Stomach (tissue), 9 donors: ENCODE data around the gene CXCL8. TPM values are rescaled to one million over a fixed set of nuclear protein-coding genes. Genes with fewer than 3 reads are reported as not detected.

Experiments used
- DNase-seq, 2 donors: peaks; one replicate each; pipeline versions ENCODE4 v3.0.0 to v3.0.0-alpha.2; 2013 to 2019
- H3K27ac ChIP-seq, 5 donors: fragments of 200-600 bp in 4 of 5; sonication (generic) in 4 of 5; one replicate each; pipeline ENCODE4 v1.5.1; 2013 to 2019; ENCODE audit warnings: mild to moderate bottlenecking in 1 of 5, moderate library complexity in 1 of 5
- H3K27me3 ChIP-seq, 3 donors: fragments of 200-600 bp; sonication (generic); one replicate each; pipeline ENCODE4 v1.5.1; 2017 to 2019; ENCODE audit warnings: mixed run types in 1 of 3
- H3K36me3 ChIP-seq, 4 donors: fragments of 200-600 bp; sonication (generic); 1 replicate in 3 of 4; 2 replicates in 1 of 4; pipeline ENCODE4 v1.5.1; 2016 to 2019
- H3K4me1 ChIP-seq, 4 donors: fragments of 200-600 bp; sonication (generic); one replicate each; pipeline ENCODE4 v1.5.1; 2016 to 2019
- H3K4me3 ChIP-seq, 4 donors: fragments of 200-600 bp; sonication (generic) in 3 of 4; one replicate each; pipeline ENCODE4 v1.5.1; 2016 to 2019; ENCODE audit warnings: mild to moderate bottlenecking in 1 of 4
- H3K9me3 ChIP-seq, 4 donors: fragments of 200-600 bp; sonication (generic); one replicate each; pipeline ENCODE4 v1.5.1; 2016 to 2019
- CTCF ChIP-seq, 7 experiments: fragments of 450-650 bp in 4 of 7; fragments of 200-600 bp in 3 of 7; sonication (generic) in 3 of 7; IDR thresholded peaks; one replicate each; pipeline ENCODE4 v1.5.1; 2016 to 2019; ENCODE audit warnings: antibody characterized with exemption in 7 of 7, control low read depth in 2 of 7, mild to moderate bottlenecking in 1 of 7
- EP300 ChIP-seq: sonication (generic); formaldehyde crosslinking; IDR thresholded peaks from one replicate; pipeline ENCODE4 v1.6.1; 2017; ENCODE audit warnings: antibody characterized with exemption
- POLR2A ChIP-seq, 4 donors: fragments of 450-650 bp; IDR thresholded peaks; one replicate each; pipeline ENCODE4 v1.6.1; 2016; ENCODE audit warnings: antibody characterized with exemption in 4 of 4, control low read depth in 2 of 4, mild to moderate bottlenecking in 1 of 4, moderate library complexity in 1 of 4
- POLR2AphosphoS5 ChIP-seq, 3 donors: sonication (generic); formaldehyde crosslinking; IDR thresholded peaks; one replicate each; pipeline ENCODE4 v1.6.1; 2016; ENCODE audit warnings: antibody characterized with exemption in 3 of 3
- WGBS, 5 donors: extraction: QIAGEN DNeasy Blood & Tissue Kit in 3 of 5; methylation state at CpG; one replicate each; pipeline versions ENCODE4 v1.1.5 to v1.1.7; 2013 to 2018; 5-methylcytosine and 5-hydroxymethylcytosine counted together
- intact Hi-C: fragments of 100-400 bp; cut with DNase I; formaldehyde crosslinking; loops from one replicate; pipeline ENCODE4 v1.15.1; 2023; ENCODE audit warnings: low total_unique reads
- polyA plus RNA-seq, 3 donors: library from polyadenylated mRNA; stranded (reverse); fragments of 200-250 nt; gene quantifications; one replicate each; pipeline ENCODE4 v1.2.3, GENCODE V29; 2013
- total RNA-seq, 5 donors: library from RNA; depleted of rRNA; stranded (reverse); fragments of >200 nt; gene quantifications; one replicate each; pipeline versions ENCODE4 v1.1.0 to v1.2.3, GENCODE V29; 2014 to 2016
- donor health status: healthy with polysubstance abuse.
- donor health status: Bipolar disorder and iron deficiency.
- donor health status: healthy.

The CXCL8 gene
- total and polyA plus RNA-seq, 8 donors, result 3.6 to 163 (median 6.6) TPM; not detected in 2

GRCh38 chr4:73707269-73707875 is 33.0 kb upstream of the CXCL8 start:
- Histone ChIP-seq H3K27ac (peak overlapping the region in 2 of 5 donors; percentile 65 to 70), H3K4me1 (peaks cover 9 to 37% (median 15%) of the 10 kb centered on the region in 4 donors), H3K9me3 (no peaks in the 10 kb centered on the region), H3K36me3 (no peaks in the 10 kb centered on the region), H3K27me3 (no peaks in the 10 kb centered on the region), H3K4me3 (no peak overlapping the region)
- TF ChIP-seq CTCF (IDR thresholded peaks at IDR 0.05), result no peak
- TF ChIP-seq POLR2AphosphoS5 (IDR thresholded peaks at IDR 0.05), result no peak
- TF ChIP-seq EP300, result no peak
- no peak for TF ChIP-seq POLR2A (IDR thresholded peaks at IDR 0.05)
- intact Hi-C loops, result no loop called here
- no peak for DNase-seq
- WGBS, 5 donors, result 55 to 76% (median 72%) methylated on average over 4 of the region's 4 CpGs

GRCh38 chr4:73707918-73708577 is 32.3 kb upstream of the CXCL8 start:
- peak overlapping the region in 4 of 5 donors; percentile 12 to 70 (median 38) for H3K27ac ChIP-seq
- peaks cover 9 to 37% (median 15%) of the 10 kb centered on the region in 4 donors for H3K4me1 ChIP-seq
- no peaks in the 10 kb centered on the region for H3K36me3 ChIP-seq
- 15 to 21% (median 18%) methylated on average over 7 of the region's 7 CpGs for WGBS, 5 donors
- no peak for TF ChIP-seq POLR2A (IDR thresholded peaks at IDR 0.05)
- TF ChIP-seq CTCF (IDR thresholded peaks at IDR 0.05), result no peak
- TF ChIP-seq POLR2AphosphoS5 (IDR thresholded peaks at IDR 0.05), result peak in 1 of 3 donors; percentile 38
- no peak for TF ChIP-seq EP300
- intact Hi-C loops, result no loop called here
- H3K27me3 ChIP-seq, result no peaks in the 10 kb centered on the region
- no peaks in the 10 kb centered on the region for H3K9me3 ChIP-seq
- peak; percentile 57 to 60 for DNase-seq
- no peak overlapping the region for H3K4me3 ChIP-seq

- TF ChIP-seq CTCF (IDR thresholded peaks at IDR 0.05), result no peak
- no peak for TF ChIP-seq EP300
- no peak for TF ChIP-seq POLR2A (IDR thresholded peaks at IDR 0.05)
- no peak for TF ChIP-seq POLR2AphosphoS5 (IDR thresholded peaks at IDR 0.05)
- peak overlapping the region in 1 of 5 donors; percentile 70 for H3K27ac ChIP-seq
- 66 to 85% (median 69%) methylated on average over 2 of the region's 2 CpGs for WGBS, 5 donors
Observed at GRCh38 chr4:73709451-73710033, 30.8 kb upstream of the CXCL8 start.

GRCh38 chr4:73710094-73710493 is 30.3 kb upstream of the CXCL8 start:
- intact Hi-C loops, result no loop called here
- Histone ChIP-seq H3K9me3 (no peaks in the 10 kb centered on the region), H3K27me3 (no peaks in the 10 kb centered on the region), H3K4me3 (no peak overlapping the region), H3K36me3 (no peaks in the 10 kb centered on the region), H3K27ac (peak overlapping the region in 1 of 5 donors; percentile 70), H3K4me1 (peaks cover 3 to 20% (median 7%) of the 10 kb centered on the region in 4 donors)
- no peak for DNase-seq
- 89 to 99% (median 97%) methylated on average over 3 of the region's 3 CpGs for WGBS, 5 donors
- no peak for TF ChIP-seq POLR2A (IDR thresholded peaks at IDR 0.05)
- no peak for TF ChIP-seq POLR2AphosphoS5 (IDR thresholded peaks at IDR 0.05)
- TF ChIP-seq EP300, result no peak
- no peak for TF ChIP-seq CTCF (IDR thresholded peaks at IDR 0.05)

More at GRCh38 chr4:73709451-73710033, 30.8 kb upstream of the CXCL8 start:
- Histone ChIP-seq H3K9me3 (no peaks in the 10 kb centered on the region), H3K4me1 (peaks cover 4 to 25% (median 12%) of the 10 kb centered on the region in 4 donors), H3K36me3 (no peaks in the 10 kb centered on the region), H3K27me3 (no peaks in the 10 kb centered on the region), H3K4me3 (no peak overlapping the region)
- intact Hi-C loops, result no loop called here
- DNase-seq, result no peak
